ENCODE measurements around the gene INO80B.

DNA sequence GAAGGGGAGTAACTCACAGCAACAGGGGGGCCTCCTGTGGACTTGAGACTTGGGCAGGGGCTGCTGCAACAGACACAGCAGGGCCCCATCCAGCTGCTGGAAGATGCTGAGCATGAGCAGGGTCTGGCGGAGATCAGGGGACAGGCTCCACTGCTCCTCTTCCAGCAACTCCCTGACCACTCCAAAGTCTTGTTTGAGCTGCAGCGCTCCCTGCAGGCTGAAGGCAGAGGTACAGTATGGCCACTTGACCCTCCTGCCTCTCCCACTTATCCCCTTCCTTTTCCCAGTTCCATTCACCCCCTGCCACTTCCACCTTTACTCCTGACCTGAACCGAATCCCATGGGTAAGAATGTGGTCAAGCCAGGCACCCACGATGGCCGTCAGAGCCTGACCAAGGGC, 20.0 kb downstream of the INO80B start:
- TF ChIP-seq, protein P1, sequence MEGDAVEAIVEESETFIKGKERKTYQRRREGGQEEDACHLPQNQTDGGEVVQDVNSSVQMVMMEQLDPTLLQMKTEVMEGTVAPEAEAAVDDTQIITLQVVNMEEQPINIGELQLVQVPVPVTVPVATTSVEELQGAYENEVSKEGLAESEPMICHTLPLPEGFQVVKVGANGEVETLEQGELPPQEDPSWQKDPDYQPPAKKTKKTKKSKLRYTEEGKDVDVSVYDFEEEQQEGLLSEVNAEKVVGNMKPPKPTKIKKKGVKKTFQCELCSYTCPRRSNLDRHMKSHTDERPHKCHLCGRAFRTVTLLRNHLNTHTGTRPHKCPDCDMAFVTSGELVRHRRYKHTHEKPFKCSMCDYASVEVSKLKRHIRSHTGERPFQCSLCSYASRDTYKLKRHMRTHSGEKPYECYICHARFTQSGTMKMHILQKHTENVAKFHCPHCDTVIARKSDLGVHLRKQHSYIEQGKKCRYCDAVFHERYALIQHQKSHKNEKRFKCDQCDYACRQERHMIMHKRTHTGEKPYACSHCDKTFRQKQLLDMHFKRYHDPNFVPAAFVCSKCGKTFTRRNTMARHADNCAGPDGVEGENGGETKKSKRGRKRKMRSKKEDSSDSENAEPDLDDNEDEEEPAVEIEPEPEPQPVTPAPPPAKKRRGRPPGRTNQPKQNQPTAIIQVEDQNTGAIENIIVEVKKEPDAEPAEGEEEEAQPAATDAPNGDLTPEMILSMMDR (IDR thresholded peaks at IDR 0.05; ENCODE audit: insufficient read depth, low read length) = no peak
- no peak for TF ChIP-seq POLR2AphosphoS5 (IDR thresholded peaks at IDR 0.05; ENCODE audit: low read depth)
- TF ChIP-seq, protein P2, sequence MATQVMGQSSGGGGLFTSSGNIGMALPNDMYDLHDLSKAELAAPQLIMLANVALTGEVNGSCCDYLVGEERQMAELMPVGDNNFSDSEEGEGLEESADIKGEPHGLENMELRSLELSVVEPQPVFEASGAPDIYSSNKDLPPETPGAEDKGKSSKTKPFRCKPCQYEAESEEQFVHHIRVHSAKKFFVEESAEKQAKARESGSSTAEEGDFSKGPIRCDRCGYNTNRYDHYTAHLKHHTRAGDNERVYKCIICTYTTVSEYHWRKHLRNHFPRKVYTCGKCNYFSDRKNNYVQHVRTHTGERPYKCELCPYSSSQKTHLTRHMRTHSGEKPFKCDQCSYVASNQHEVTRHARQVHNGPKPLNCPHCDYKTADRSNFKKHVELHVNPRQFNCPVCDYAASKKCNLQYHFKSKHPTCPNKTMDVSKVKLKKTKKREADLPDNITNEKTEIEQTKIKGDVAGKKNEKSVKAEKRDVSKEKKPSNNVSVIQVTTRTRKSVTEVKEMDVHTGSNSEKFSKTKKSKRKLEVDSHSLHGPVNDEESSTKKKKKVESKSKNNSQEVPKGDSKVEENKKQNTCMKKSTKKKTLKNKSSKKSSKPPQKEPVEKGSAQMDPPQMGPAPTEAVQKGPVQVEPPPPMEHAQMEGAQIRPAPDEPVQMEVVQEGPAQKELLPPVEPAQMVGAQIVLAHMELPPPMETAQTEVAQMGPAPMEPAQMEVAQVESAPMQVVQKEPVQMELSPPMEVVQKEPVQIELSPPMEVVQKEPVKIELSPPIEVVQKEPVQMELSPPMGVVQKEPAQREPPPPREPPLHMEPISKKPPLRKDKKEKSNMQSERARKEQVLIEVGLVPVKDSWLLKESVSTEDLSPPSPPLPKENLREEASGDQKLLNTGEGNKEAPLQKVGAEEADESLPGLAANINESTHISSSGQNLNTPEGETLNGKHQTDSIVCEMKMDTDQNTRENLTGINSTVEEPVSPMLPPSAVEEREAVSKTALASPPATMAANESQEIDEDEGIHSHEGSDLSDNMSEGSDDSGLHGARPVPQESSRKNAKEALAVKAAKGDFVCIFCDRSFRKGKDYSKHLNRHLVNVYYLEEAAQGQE (IDR thresholded peaks at IDR 0.05; ENCODE audit: insufficient replicate concordance, low read depth) = no peak
- TF ChIP-seq GABPA (IDR thresholded peaks at IDR 0.05; ENCODE audit: low read depth) = no peak

All from HL-60 (cell line).